ENCODE measurements around the gene SLC44A5.
"Not testable (repeated sequence)": the region's sequence is repeated elsewhere in the genome, so short reads cannot be mapped to it uniquely, and the experiment has no call there.

Gene SLC44A5

GRCh38 chr1:75373542-75374159 is 237.3 kb downstream of the SLC44A5 start:
- Histone ChIP-seq H2AFZ (ENCODE audit: low read depth, low read length) (no peak overlapping the region), H3K4me2 (ENCODE audit: insufficient read depth, low read length) (no peak overlapping the region), H3K27me3 (ENCODE audit: insufficient read depth, low read length, poor library complexity) (no peaks in the 10 kb centered on the region), H3K4me1 (ENCODE audit: insufficient read depth, low read length) (no peaks in the 10 kb centered on the region), H3K9ac (ENCODE audit: low read depth, low read length) (no peak overlapping the region), H3K36me3 (ENCODE audit: insufficient read depth, low read length) (no peaks in the 10 kb centered on the region), H3K9me3 (ENCODE audit: insufficient read depth, low read length, severe bottlenecking) (no peaks in the 10 kb centered on the region), H4K20me1 (ENCODE audit: insufficient read depth, low read length) (no peaks in the 10 kb centered on the region), H3K27ac (ENCODE audit: low read length) (no peak overlapping the region), H3K79me2 (ENCODE audit: insufficient read depth, low read length) (no peaks in the 10 kb centered on the region), H3K4me3 (ENCODE audit: low read depth in 1 of 2, low read length in 2 of 2) (no peak overlapping the region)
- DNase-seq: no peak
- no peak for TF ChIP-seq CTCF (IDR thresholded peaks at IDR 0.05; ENCODE audit: borderline replicate concordance, extremely low read depth, low read length, poor library complexity, severe bottlenecking)
- TF ChIP-seq EZH2 (IDR thresholded peaks at IDR 0.05; ENCODE audit: borderline replicate concordance, low read depth, low read length, severe bottlenecking): no peak
- ATAC-seq (ENCODE audit: insufficient read depth, low read depth): no peak

GRCh38 chr1:75366595-75366994 is 244.3 kb downstream of the SLC44A5 start:
- DNase-seq (no peak), ATAC-seq (ENCODE audit: insufficient read depth, low read depth) (no peak)
- no peaks in the 10 kb centered on the region for H3K4me1 ChIP-seq (ENCODE audit: insufficient read depth, low read length)
- H3K27me3 ChIP-seq (ENCODE audit: insufficient read depth, low read length, poor library complexity): no peaks in the 10 kb centered on the region
- no peak overlapping the region for H3K9ac ChIP-seq (ENCODE audit: low read depth, low read length)
- no peaks in the 10 kb centered on the region for H3K36me3 ChIP-seq (ENCODE audit: insufficient read depth, low read length)
- H3K4me3 ChIP-seq (ENCODE audit: low read depth in 1 of 2, low read length in 2 of 2): no peak overlapping the region
- no peaks in the 10 kb centered on the region for H3K79me2 ChIP-seq (ENCODE audit: insufficient read depth, low read length)
- no peak overlapping the region for H3K4me2 ChIP-seq (ENCODE audit: insufficient read depth, low read length)
- TF ChIP-seq EZH2 (IDR thresholded peaks at IDR 0.05; ENCODE audit: borderline replicate concordance, low read depth, low read length, severe bottlenecking): no peak
- no peak for TF ChIP-seq CTCF (IDR thresholded peaks at IDR 0.05; ENCODE audit: borderline replicate concordance, extremely low read depth, low read length, poor library complexity, severe bottlenecking)
- H2AFZ ChIP-seq (ENCODE audit: low read depth, low read length): no peak overlapping the region
- peaks cover 10% of the 10 kb centered on the region for H3K9me3 ChIP-seq (ENCODE audit: insufficient read depth, low read length, severe bottlenecking)
- H3K27ac ChIP-seq (ENCODE audit: low read length): no peak overlapping the region
- H4K20me1 ChIP-seq (ENCODE audit: insufficient read depth, low read length): no peaks in the 10 kb centered on the region

GRCh38 chr1:75361260-75361659 is 249.7 kb downstream of the SLC44A5 start:
- Histone ChIP-seq H3K9ac (ENCODE audit: low read depth, low read length) (no peak overlapping the region), H3K9me3 (ENCODE audit: insufficient read depth, low read length, severe bottlenecking) (no peaks in the 10 kb centered on the region), H3K79me2 (ENCODE audit: insufficient read depth, low read length) (no peaks in the 10 kb centered on the region), H3K27me3 (ENCODE audit: insufficient read depth, low read length, poor library complexity) (no peaks in the 10 kb centered on the region), H3K36me3 (ENCODE audit: insufficient read depth, low read length) (no peaks in the 10 kb centered on the region), H4K20me1 (ENCODE audit: insufficient read depth, low read length) (no peaks in the 10 kb centered on the region), H3K4me2 (ENCODE audit: insufficient read depth, low read length) (no peak overlapping the region), H2AFZ (ENCODE audit: low read depth, low read length) (no peak overlapping the region), H3K4me1 (ENCODE audit: insufficient read depth, low read length) (no peaks in the 10 kb centered on the region), H3K27ac (ENCODE audit: low read length) (no peak overlapping the region), H3K4me3 (ENCODE audit: low read depth in 1 of 2, low read length in 2 of 2) (no peak overlapping the region)
- TF ChIP-seq CTCF (IDR thresholded peaks at IDR 0.05; ENCODE audit: borderline replicate concordance, extremely low read depth, low read length, poor library complexity, severe bottlenecking) (no peak), EZH2 (IDR thresholded peaks at IDR 0.05; ENCODE audit: borderline replicate concordance, low read depth, low read length, severe bottlenecking) (no peak)
- ATAC-seq (ENCODE audit: insufficient read depth, low read depth) (no peak), DNase-seq (no peak)

- DNase-seq; H3K27ac ChIP-seq (ENCODE audit: low read length); H3K27me3 ChIP-seq (ENCODE audit: insufficient read depth, low read length, poor library complexity); H2AFZ ChIP-seq (ENCODE audit: low read depth, low read length); H3K4me1 ChIP-seq (ENCODE audit: insufficient read depth, low read length); H3K79me2 ChIP-seq (ENCODE audit: insufficient read depth, low read length); H4K20me1 ChIP-seq (ENCODE audit: insufficient read depth, low read length); H3K9me3 ChIP-seq (ENCODE audit: insufficient read depth, low read length, severe bottlenecking); H3K9ac ChIP-seq (ENCODE audit: low read depth, low read length); ATAC-seq (ENCODE audit: insufficient read depth, low read depth); H3K4me2 ChIP-seq (ENCODE audit: insufficient read depth, low read length); H3K4me3 ChIP-seq (ENCODE audit: low read depth in 1 of 2, low read length in 2 of 2); H3K36me3 ChIP-seq (ENCODE audit: insufficient read depth, low read length): not testable (repeated sequence)
Measured at GRCh38 chr1:75354267-75354666, 256.6 kb downstream of the SLC44A5 start.
